ENCODE data around the gene ZDHHC13. TPM values are rescaled to one million over a fixed set of nuclear protein-coding genes. Genes with fewer than 3 reads are reported as not detected.

ZDHHC13 gene
- polyA plus RNA-seq, 1 of the 3 experiments (the other 2 are of a cell fraction): 8.2 TPM

- WGBS (ENCODE audit: low lambda C conversion rate): 66% methylated on average over 3 of the region's 3 CpGs
- Histone ChIP-seq H3K79me2 (ENCODE audit: insufficient read depth) (no peaks in the 10 kb centered on the region), H3K4me3 (ENCODE audit: low read depth in 2 of 2, low read length in 1 of 2) (no peak overlapping the region), H3K27me3 (ENCODE audit: insufficient read depth) (no peaks in the 10 kb centered on the region), H3K4me2 (no peak overlapping the region), H3K9ac (no peak overlapping the region), H3K27ac (ENCODE audit: low read depth in 2 of 2, low read length in 1 of 2) (no peak overlapping the region), H3K9me3 (no peaks in the 10 kb centered on the region), H2AFZ (ENCODE audit: low read depth) (no peak overlapping the region), H3F3A (replicated peaks; ENCODE audit: insufficient read depth) (no peaks in the 10 kb centered on the region), H3K36me3 (replicated peaks in 1 of 2; ENCODE audit: control insufficient read depth in 1 of 2, insufficient read depth in 2 of 2, low read length in 1 of 2) (peaks cover 18 to 33% of the 10 kb centered on the region in 2 experiments), H4K20me1 (ENCODE audit: insufficient read depth) (no peaks in the 10 kb centered on the region), H3K9me2 (no peaks in the 10 kb centered on the region), H3K4me1 (ENCODE audit: control insufficient read depth in 1 of 2, insufficient read depth in 2 of 2, low read depth in 1 of 2, low read length in 1 of 2) (no peaks in the 10 kb centered on the region)
- DNase-seq: no peak
- ChIA-PET CTCF (interaction anchor here (1.6 kb wide), 1 partner anchor 16 kb away, joined by 4 read pairs; no protein-coding TSS in a partner anchor), POLR2A (no interaction called here)
- TF ChIP-seq EP300 (IDR thresholded peaks at IDR 0.05; ENCODE audit: borderline replicate concordance in 1 of 2, low read depth in 1 of 2, low read length in 1 of 2): no peak
- TF ChIP-seq CTCF (IDR thresholded peaks at IDR 0.05): no peak
- no peak for TF ChIP-seq SMC3 (IDR thresholded peaks at IDR 0.05; ENCODE audit: low read depth, low read length)
- no peak for TF ChIP-seq TCF12 (IDR thresholded peaks at IDR 0.05)
- TF ChIP-seq POLR2AphosphoS5 (IDR thresholded peaks at IDR 0.05; ENCODE audit: low read depth, low read length): no peak
- no peak for TF ChIP-seq MXI1 (IDR thresholded peaks at IDR 0.05; ENCODE audit: low read depth, low read length)
- TF ChIP-seq CHD2 (IDR thresholded peaks at IDR 0.05; ENCODE audit: low read length, partially characterized antibody): no peak
Measured at GRCh38 chr11:19145319-19145718, 28.4 kb downstream of the ZDHHC13 start.

- TF ChIP-seq FOXM1 (IDR thresholded peaks at IDR 0.05; ENCODE audit: low read depth): no peak
- POLR2A ChIA-PET: no interaction called here
Measured at GRCh38 chr11:19156892-19157291, 39.9 kb downstream of the ZDHHC13 start.

DNA sequence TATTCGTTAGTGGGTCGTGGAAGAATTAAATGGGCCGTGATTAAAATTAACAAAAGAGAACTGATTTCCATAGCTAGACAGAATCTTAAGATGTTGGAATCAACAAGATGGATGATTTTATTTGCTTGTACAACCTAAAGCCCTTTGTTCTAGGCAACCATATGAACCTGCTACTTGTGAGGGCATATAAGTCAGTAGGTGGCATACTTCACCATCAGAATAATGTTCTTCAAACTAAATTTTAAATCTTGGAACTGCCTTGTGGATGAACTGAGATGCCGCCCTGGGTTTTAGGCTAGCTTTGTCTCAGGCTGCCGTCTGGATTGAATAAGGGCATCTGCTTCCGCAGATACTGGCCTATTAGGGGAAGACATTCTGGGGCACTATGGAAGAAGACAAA, 43.9 kb downstream of the ZDHHC13 start:
- Histone ChIP-seq H3K9ac (no peak overlapping the region), H3K27me3 (ENCODE audit: insufficient read depth) (no peaks in the 10 kb centered on the region), H3K9me3 (no peaks in the 10 kb centered on the region), H3F3A (replicated peaks; ENCODE audit: insufficient read depth) (no peaks in the 10 kb centered on the region), H3K4me1 (ENCODE audit: control insufficient read depth in 1 of 2, insufficient read depth in 2 of 2, low read depth in 1 of 2, low read length in 1 of 2) (peaks cover 0 to 14% of the 10 kb centered on the region in 2 experiments; a peak in 2 of 4 replicates), H3K9me2 (no peaks in the 10 kb centered on the region), H4K20me1 (ENCODE audit: insufficient read depth) (no peaks in the 10 kb centered on the region), H3K27ac (ENCODE audit: low read depth in 2 of 2, low read length in 1 of 2) (no peak overlapping the region), H3K79me2 (ENCODE audit: insufficient read depth) (no peaks in the 10 kb centered on the region), H3K4me3 (ENCODE audit: low read depth in 2 of 2, low read length in 1 of 2) (no peak overlapping the region), H2AFZ (ENCODE audit: low read depth) (no peak overlapping the region), H3K36me3 (replicated peaks in 1 of 2; ENCODE audit: control insufficient read depth in 1 of 2, insufficient read depth in 2 of 2, low read length in 1 of 2) (peaks cover 13 to 59% of the 10 kb centered on the region in 2 experiments), H3K4me2 (no peak overlapping the region)
- WGBS (ENCODE audit: low lambda C conversion rate): over 99% methylated on average over 6 of the region's 6 CpGs
- no peak for DNase-seq
- POLR2A ChIA-PET: no interaction called here
- TF ChIP-seq RCOR1 (IDR thresholded peaks at IDR 0.05; ENCODE audit: low read length) (no peak), TAF1 (IDR thresholded peaks at IDR 0.05; ENCODE audit: borderline replicate concordance, low read depth, low read length) (no peak), FOXM1 (IDR thresholded peaks at IDR 0.05; ENCODE audit: low read depth) (no peak), SMC3 (IDR thresholded peaks at IDR 0.05; ENCODE audit: low read depth, low read length) (no peak), RAD21 (IDR thresholded peaks at IDR 0.05; ENCODE audit: low read length) (peak; percentile 32)
- CTCF ChIA-PET: interaction anchor here (0.8 to 1.6 kb wide), 7 partner anchors 16 to 186 kb away, joined by 3 to 6 read pairs (median 3); no protein-coding TSS in a partner anchor

More at GRCh38 chr11:19156892-19157291, 39.9 kb downstream of the ZDHHC13 start:
- Histone ChIP-seq H3K79me2 (ENCODE audit: insufficient read depth) (no peaks in the 10 kb centered on the region), H3K9me2 (no peaks in the 10 kb centered on the region), H3K9ac (no peak overlapping the region), H3K4me2 (no peak overlapping the region), H3K4me1 (ENCODE audit: control insufficient read depth in 1 of 2, insufficient read depth in 2 of 2, low read depth in 1 of 2, low read length in 1 of 2) (no peaks in the 10 kb centered on the region; a peak in 2 of 4 replicates), H3K36me3 (replicated peaks in 1 of 2; ENCODE audit: control insufficient read depth in 1 of 2, insufficient read depth in 2 of 2, low read length in 1 of 2) (peaks cover 29 to 72% of the 10 kb centered on the region in 2 experiments), H3F3A (replicated peaks; ENCODE audit: insufficient read depth) (no peaks in the 10 kb centered on the region), H3K4me3 (ENCODE audit: low read depth in 2 of 2, low read length in 1 of 2) (no peak overlapping the region), H2AFZ (ENCODE audit: low read depth) (no peak overlapping the region), H3K9me3 (no peaks in the 10 kb centered on the region), H3K27ac (ENCODE audit: low read depth in 2 of 2, low read length in 1 of 2) (no peak overlapping the region), H3K27me3 (ENCODE audit: insufficient read depth) (no peaks in the 10 kb centered on the region), H4K20me1 (ENCODE audit: insufficient read depth) (no peaks in the 10 kb centered on the region)
- WGBS (ENCODE audit: low lambda C conversion rate): 61% methylated on average over 3 of the region's 3 CpGs
- no peak for DNase-seq
- CTCF ChIA-PET: no interaction called here
